ENCODE measurements around the gene FGGY. TPM values are rescaled to one million over a fixed set of nuclear protein-coding genes. Genes with fewer than 3 reads are reported as not detected.

Gene FGGY
- total and polyA plus RNA-seq, 8 donors: 6.2 to 27.0 (median 16.0) TPM

GRCh38 chr1:59747420-59748024 lies 450.6 kb downstream of the FGGY start:
- WGBS, 2 donors: 24 to 33% methylated on average over 2 of the region's 2 CpGs
- DNase-seq: no peak
- intact Hi-C loops (cut with DNase I): no loop called here

GRCh38 chr1:59748123-59748522 lies 451.2 kb downstream of the FGGY start:
- 46 to 90% methylated on average over 1 of the region's 1 CpG for WGBS, 2 donors
- Histone ChIP-seq H3K27ac (no peak overlapping the region), H3K27me3 (no peaks in the 10 kb centered on the region), H3K4me3 (no peak overlapping the region), H3K4me1 (peaks cover 0 to 25% (median 7%) of the 10 kb centered on the region in 3 donors), H3K36me3 (no peaks in the 10 kb centered on the region), H3K9me3 (no peaks in the 10 kb centered on the region)
- FAIRE-seq (no peak), ATAC-seq (no peak), DNase-seq (no peak)
- no peak for TF ChIP-seq CTCF (IDR thresholded peaks at IDR 0.05)
- intact Hi-C loops (cut with DNase I): no loop called here

More at GRCh38 chr1:59747420-59748024, 450.6 kb downstream of the FGGY start:
- Histone ChIP-seq H3K4me3 (no peak overlapping the region), H3K27ac (no peak overlapping the region), H3K36me3 (no peaks in the 10 kb centered on the region), H3K27me3 (no peaks in the 10 kb centered on the region), H3K9me3 (no peaks in the 10 kb centered on the region), H3K4me1 (peaks cover 0 to 30% (median 7%) of the 10 kb centered on the region in 3 donors)
- no peak for TF ChIP-seq CTCF (IDR thresholded peaks at IDR 0.05)
- ATAC-seq: peak in 1 of 4 donors; percentile 48
- no peak for FAIRE-seq

- Histone ChIP-seq H3K4me3 (no peak overlapping the region), H3K27ac (peak overlapping the region in 1 of 4 donors; percentile 8), H3K9me3 (no peaks in the 10 kb centered on the region), H3K4me1 (peaks cover 0 to 18% (median 7%) of the 10 kb centered on the region in 3 donors), H3K36me3 (no peaks in the 10 kb centered on the region), H3K27me3 (no peaks in the 10 kb centered on the region)
- ATAC-seq: peak in 3 of 4 donors; percentile 49 to 78 (median 70)
- FAIRE-seq: no peak
- no peak for DNase-seq
- TF ChIP-seq CTCF (IDR thresholded peaks at IDR 0.05): no peak
- intact Hi-C loops (cut with DNase I): loop anchor here in 1 of 3 donors (10.0 kb wide), 1 partner anchor 1006 kb away; no protein-coding TSS in a partner anchor
- 74 to 81% methylated on average over 4 of the region's 4 CpGs for WGBS, 2 donors
These were observed 453.6 kb downstream of the FGGY start for GRCh38 chr1:59750328-59751003.

DNA sequence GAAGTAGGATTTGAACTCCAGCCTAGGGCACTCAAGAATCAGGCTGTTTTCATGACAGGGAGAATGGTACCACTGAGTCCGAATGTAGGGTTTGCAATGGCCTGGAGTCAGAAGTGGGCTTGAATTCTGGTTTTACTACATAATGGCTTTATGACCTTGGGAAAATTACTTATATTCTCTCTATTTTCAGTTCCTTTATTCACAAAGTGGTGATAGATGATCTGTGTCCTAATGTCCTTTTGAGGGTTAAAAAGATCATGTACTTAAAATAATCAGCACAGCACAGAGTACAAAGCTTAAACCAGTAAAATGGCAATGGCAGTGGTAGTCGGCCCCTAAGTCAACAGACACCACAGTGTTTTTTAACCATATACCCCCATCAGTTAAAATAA lies 454.1 kb downstream of the FGGY start:
- ATAC-seq: no peak
- no peak for FAIRE-seq
- Histone ChIP-seq H3K36me3 (no peaks in the 10 kb centered on the region), H3K9me3 (no peaks in the 10 kb centered on the region), H3K4me1 (peaks cover 0 to 18% (median 7%) of the 10 kb centered on the region in 3 donors), H3K27ac (no peak overlapping the region), H3K27me3 (no peaks in the 10 kb centered on the region), H3K4me3 (no peak overlapping the region)
- intact Hi-C loops (cut with DNase I): loop anchor here in 1 of 3 donors (10.0 kb wide), 1 partner anchor 1006 kb away; no protein-coding TSS in a partner anchor
- TF ChIP-seq CTCF (IDR thresholded peaks at IDR 0.05): no peak
- DNase-seq: no peak
- WGBS, 2 donors: 75 to 76% methylated on average over 2 of the region's 2 CpGs

DNA sequence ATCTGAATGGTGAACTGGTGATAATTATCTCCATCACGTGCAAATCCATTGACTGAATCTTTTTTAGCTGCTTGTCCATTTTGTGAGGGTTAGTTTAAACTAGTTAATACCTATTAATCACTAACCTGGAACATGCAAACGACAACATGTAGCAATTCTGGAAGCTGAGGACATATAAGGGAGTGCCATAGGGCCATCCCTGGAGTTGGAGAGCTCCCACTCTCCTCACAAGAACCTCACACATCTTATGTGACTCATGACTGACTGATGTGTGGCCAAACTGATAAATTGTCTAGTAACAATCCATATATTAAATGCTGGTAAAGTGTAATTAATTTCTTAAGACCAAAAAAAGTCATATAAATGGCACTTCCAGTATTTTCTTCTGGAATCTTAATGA lies 454.9 kb downstream of the FGGY start:
- Histone ChIP-seq H3K27ac (no peak overlapping the region), H3K27me3 (no peaks in the 10 kb centered on the region), H3K4me1 (peaks cover 0 to 17% (median 7%) of the 10 kb centered on the region in 3 donors), H3K9me3 (no peaks in the 10 kb centered on the region), H3K4me3 (no peak overlapping the region), H3K36me3 (no peaks in the 10 kb centered on the region)
- no peak for TF ChIP-seq CTCF (IDR thresholded peaks at IDR 0.05)
- FAIRE-seq: no peak
- 76 to 84% methylated on average over 2 of the region's 2 CpGs for WGBS, 2 donors
- intact Hi-C loops (cut with DNase I): loop anchor here in 1 of 3 donors (10.0 kb wide), 1 partner anchor 1007 kb away; no protein-coding TSS in a partner anchor
- no peak for DNase-seq
- ATAC-seq: no peak
